ENCODE results near the gene MFNG.

MFNG gene

DNA sequence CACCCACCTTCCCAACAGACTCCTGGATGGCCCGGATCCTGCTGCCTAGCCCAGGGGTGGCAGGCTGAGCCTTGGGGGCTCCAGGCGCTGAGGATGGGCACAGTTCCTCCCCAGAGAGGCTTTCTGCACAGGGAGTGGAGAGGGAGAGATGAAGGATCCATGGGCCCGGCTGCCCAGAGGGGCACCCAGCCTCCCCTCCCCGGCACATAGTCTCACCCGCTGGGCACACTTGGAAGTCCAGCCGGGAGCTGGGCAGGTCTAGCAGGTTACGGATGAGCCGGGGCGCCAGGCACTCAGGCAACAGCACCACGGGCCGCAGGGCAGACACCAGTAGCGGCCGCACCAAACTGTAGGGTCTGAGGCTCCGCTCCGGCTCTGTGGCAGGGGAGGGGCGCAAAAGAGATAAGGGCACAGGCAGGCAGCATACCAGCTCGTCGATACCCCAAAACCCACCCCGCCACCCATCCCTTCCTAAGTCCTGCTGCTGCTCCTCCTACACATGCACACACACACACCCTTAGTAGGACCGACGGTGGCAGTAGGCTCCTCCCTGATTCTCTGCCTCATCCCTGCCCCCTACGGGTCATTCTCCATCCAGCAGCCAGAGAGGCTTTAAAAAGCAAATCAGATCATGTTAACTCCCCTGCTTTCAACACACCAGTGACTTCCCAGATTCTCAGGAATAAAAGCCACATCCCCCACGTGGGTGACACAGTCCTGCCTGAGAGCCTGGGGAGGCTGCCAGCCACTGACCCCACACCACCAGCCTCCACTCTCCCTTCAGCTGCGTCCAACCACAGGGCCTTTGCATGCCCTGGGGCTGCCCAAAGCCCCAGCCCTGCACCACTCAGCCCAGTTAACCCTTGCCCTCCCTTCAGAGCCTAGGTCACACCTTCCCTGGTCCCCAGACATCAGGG, 6.5 kb upstream of the MFNG start:
- DNase-seq, result peak; percentile 62

DNA sequence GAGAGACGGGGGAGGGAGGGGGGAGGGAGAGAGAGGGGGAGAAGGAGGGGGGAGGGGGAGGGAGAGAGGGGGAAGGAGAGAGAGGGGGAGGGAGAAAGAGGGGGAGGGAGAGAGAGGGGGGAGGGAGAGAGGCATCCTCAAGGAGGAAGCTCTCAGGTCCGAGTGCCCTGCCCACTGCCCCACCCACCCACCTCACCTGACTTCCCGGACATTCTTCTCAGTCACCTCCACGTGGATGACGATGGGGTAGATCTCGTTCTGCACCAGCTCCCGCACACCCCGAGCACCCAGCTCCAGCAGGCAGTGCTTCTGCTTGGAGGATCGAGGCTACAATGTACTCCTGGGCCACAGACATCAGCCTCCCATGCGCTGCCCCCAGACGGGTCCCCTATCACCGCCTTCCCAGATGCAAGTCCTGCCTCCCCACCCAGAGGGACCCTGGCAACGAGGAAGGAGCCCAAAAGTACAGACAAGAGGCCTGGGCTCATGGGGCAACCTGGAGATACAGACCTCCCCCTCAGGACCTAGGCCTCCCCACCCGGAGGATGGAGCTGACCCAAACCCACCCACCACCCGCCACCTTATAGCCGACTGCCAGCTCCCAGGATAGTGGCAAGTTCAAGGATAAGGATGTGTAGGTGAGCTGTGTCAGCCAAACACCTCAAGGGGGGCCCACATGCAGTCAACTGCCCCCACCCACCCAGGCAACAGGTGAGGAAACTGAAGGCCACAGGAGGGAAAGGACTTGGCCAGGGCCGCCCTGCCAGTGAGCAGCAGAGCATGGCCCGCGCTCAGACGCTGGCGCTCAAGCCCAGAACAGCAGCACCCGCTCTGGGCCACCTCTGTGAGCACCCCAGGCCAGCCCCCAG, 5.6 kb upstream of the MFNG start:
- no peak for DNase-seq

DNA sequence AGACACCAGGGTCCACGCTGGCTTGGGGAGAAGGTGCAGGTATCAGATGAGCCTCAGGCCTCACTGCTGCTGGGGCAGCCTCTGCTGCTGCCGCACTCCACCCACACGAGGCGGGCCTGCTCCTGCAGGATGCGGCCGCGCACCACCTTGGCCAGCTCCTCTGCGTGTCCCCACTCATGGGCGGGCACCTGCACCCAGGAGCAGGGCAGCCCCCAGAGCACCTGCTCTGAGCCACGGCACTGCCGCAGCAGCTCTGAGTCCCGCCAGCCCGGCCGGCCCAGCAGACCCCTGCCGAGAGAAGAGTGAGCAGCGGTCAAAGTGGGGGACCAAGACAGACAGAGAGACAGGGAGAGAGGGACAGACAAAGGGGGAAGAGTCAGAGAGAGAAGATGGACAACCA, 4.9 kb upstream of the MFNG start:
- no peak for DNase-seq

DNA sequence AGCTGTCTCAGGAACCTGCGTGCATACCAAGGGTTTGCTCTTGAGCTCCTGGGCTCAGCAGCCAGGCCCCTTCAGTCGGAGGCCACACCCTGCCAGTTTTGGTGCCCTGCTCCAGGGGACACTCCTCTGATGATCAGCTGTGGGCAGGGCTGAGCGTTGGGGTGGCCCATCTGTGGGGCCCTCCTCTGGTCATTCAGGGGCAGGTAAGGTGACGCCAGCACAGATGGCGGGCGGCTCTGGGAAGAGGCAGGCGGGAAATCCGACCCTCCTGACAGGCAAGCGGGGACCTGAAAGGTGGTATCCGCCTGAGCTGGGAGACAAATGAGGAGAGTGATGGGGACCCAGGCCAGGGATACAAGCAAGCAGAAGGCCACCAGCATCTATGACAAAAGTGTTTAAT, 3.8 kb upstream of the MFNG start:
- no peak for DNase-seq

DNA sequence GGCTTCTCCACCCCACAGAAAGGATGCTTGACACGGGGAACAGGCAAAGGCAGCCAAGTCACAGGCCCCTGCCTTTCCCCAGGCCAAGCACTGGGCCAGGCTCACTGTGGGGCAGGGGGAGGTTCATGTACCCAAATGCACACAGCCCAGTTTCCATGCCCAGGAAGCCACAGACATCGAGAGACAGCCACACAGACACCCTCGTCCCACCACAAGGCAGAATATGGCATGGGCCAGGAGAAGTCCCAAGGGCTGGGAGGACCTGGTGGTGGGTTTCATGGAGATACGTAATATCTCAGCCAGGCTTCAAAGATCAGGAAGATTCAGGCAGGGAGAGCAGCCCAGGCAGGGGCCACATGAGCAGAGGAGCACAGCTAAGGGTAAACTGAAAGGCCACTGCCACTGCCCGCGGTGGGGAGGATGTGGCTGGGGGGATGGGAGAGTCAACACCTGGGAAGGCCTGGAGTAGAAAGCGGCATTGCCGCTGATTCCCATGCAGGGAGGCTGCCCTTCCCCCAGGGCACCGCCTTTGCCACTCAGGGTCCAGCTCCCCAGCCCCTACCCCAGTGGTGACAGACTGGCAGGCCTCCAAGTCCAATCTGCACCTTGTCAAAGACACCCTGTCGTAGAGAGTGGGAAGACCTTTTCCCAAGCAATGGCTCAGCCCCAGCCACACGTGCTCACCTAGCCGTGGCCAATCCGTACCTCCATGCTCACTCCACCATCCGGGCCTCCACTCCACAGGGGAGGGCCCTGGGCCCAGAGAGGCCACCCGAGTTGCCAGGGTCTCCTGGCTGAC, 2.4 kb upstream of the MFNG start:
- DNase-seq, result no peak

DNA sequence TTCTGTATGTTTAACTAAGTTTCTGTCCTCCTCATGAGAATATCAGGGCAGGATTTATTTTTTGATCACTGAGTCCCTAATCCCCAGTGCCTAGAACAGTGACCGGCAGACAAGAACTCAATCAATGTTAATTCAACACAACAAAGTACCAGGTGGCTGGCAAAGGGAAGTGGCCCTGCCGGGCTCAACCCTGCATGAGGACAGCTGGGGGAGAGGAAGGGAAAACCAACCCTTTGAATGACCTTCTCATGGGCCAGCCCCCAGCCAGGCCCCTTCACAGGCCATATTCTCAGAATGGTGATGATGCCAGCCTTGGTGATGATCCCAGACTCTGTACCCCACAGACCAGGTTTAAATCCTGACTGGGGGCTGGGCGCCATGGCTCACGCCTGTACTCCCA, 1.4 kb upstream of the MFNG start:
- DNase-seq, result no peak

DNA sequence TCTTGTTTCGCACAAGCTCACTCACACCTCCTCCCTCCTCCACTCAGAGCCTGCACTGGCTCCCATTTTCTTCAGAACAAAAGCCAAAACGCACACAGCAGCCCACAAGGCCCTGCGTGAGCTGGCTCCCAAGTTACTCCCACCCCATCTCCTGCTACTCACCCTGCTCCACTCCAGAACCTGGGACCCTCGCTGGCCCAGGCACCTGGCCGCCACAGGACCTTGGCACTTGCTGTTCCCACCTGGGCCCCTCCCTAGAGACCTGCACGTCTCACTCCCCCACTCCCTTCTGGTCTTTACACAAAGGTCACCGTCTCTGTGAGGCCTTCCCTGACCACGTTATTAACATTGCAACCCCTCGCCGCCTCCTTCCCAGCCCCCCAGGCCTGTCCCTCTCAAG, 945 bp upstream of the MFNG start:
- DNase-seq, result no peak

DNA sequence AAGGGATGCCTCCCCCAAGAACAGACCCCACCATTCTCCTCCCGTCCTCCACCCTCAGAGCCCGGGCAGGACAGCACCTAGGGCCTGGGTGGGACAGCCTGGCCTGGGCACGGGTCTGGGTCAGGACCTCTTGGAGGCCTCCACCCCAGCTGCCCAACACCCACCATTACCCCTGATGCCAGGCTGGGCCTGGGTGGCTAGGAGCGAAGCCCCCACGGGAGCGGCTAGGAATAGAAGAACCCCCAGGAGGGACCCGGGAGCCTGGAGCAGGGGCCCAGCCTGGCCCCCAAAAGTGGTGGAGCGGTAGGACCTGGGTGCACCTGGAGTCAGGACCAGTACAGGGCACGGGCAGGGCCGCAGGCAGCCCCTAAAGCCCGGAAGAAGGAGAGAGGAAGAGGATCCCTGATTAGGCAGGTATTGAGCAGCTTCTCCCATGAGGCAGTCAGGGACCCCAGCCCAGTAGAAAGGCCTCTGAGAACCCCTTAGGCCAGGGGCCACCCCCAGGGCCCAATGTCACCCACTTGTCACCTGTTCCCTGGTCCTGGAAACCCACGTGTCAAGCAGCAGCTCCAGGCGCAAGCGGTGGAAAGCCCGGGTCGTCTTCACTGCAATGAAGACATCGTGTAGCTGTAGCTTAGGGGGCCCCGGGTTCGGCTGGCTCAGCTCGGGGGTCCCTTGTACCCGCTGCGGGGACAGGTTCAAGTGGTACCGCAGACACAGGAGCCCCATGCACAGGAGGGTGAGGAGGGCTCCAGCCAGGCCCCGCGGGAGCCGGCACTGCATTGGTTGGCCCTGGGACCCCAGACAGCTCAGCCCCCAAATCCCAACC, 575 bp downstream of the MFNG start:
- DNase-seq, result no peak

DNA sequence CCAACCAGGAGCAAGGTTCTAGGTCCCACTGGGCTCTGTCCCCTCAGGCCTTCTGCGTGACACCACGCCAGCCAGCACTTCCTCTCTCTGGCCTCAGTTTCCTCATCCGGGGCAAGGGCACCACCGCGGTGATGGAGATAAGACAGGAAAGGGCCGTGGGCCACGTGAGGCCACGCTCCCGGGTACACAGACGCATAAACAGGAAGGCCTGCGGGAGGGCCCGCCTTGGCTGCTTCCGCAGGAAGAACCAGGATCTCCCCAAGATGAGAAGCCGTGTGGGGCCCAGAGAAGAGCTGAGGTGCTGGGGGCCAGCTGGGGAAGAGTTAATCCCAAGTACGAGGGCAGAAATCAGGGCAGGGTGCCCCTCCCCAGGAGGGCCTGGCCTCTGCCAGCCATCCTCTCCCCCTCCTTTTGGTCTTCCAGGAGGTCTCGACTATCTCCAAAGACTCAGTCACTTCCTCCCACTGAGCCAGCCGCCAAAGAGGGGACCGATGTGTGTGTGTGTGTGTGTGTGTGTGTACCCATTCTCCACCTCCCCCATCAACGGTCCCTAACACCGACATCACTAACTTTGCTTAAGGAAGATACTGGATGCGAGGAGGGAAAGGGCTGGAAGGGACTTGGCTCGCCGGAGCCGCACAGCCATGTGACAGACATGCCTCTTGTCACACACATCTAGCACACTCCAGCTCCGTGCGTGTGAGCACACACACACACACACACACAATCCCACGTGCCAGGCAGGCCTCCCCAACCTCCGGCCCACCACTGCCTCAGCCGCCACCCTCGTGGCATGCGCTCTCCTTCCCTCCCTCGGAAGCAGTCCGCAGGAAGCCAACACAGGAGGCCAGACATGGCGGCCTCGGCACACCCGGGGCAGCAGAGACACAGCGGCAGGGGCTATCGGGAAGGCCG, 1.4 kb downstream of the MFNG start:
- DNase-seq, result peak; percentile 80

DNA sequence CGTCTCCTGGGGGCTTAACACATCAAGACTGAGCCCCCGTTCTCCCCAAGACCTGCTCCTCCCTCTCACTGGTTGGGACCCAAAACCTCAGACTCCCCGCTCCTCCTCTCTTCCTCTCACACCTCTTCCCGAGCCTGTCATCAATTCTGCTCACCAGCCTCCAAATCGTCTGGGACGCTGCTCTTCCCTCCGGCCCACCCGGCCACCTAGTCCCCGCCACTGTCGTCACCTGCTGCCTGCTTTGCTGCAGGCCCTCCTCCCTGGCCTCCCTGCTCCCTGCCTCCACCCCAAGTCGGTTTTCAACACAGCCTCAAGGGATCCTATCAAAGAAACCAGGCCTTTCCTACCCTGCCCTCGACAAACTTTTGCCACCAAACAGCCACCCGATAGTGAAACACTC, 3.1 kb downstream of the MFNG start:
- no peak for DNase-seq

DNA sequence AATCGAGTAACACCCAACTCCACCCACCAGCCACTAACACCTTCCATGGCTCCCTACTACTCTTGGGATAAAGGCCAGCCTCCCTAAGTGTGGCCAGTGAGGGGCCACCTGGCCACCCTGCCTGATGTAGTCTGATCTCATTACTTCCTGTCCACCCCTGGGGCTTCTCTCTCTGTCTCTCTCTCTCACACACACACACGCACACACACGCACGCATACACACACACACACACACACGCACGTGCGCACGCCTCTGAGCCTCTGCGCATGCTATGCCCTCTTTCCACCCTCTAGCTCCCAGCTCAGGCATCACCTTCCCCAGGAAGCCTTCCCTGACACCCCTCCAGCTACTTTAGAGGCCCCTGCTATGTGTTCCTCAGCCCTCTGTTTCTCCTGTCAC, 3.9 kb downstream of the MFNG start:
- no peak for DNase-seq

DNA sequence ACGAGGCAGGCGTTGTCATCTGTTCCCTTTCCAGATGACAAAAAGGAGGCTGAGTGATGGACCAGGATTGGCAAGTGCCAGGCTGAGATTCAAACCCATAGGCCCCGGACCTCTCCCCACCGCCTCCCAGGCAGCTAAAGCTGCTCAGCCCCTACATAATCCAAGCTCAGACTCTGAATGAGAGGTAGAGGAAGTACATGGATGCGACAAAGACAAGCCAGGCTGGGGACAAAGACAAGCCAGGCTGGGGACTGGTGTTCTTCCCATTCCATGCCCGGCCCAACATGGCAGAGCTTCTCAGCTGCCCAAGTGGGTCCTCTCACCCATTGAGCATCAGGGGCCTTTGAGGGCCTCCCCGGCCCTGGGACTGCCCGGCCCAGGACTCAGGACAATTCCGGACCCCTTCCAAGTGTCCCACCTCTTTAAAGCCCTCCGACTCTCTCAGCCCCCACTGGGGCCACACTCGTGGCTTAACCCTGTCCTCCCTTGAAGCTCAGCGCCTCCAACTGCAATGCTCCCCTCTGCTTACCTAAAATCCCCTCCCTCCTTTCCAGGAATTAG, 4.8 kb downstream of the MFNG start:
- no peak for DNase-seq

DNA sequence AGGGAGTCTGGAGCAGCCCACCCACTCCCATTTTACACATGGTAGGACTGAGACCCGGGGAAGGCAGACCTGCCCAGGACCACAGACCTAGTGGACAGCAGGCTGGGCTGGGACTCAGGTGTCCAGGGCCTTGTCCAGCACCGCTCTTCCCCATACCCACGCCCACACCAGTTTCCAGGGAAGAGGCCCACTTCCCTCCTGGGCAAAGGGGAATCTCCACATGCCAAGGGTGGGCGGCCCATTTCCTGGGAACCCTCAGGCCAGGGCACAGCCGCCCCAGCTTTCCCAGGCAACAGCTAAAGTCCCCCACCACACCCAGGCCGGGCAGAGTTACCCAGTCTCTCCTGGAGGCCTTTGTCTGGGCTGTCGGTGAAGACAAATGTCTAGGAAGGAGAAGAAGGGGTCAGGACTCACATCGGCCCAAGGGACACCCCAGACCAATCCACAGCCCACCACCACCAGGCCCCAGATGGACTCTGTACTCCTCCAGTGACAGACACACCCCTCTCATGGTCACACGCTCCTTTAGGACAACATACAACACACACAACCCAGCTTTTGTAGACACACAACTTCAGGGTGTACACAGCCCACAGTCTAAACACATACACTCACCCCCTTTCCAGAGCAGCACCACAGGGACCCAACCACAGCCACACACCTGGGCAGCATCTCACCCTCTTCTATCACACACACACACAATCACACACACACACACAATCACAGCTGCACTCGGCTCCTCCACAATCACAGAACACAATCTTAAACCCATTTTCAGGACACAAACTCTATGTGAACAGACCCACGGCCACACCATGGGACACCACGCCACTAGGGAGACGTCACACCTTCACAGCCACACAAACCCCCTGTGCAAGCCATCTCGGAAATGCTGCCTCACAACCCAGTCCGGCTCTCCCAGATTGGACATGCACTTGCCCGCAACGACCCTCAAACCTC, 5.5 kb downstream of the MFNG start:
- DNase-seq, result no peak

DNA sequence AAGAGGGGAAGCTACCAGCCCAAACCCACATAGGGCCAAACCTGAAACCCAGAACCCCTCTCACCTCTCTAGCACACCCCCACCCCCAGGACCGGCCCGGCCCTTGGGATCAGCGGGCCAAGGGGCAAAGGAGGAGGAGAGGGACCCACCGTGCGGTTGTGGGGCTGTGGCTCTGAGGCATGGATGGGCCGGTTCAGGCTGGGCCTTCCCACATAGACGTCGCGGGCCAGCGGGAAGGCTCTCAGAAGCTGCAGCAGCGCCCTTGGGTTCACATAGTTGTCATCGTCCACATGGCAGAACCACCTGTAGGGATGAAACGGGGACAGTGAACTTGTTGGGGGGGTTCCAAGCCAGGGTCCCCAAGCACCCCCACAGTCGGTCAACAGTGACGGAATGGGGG, 7.0 kb downstream of the MFNG start:
- DNase-seq, result no peak

DNA sequence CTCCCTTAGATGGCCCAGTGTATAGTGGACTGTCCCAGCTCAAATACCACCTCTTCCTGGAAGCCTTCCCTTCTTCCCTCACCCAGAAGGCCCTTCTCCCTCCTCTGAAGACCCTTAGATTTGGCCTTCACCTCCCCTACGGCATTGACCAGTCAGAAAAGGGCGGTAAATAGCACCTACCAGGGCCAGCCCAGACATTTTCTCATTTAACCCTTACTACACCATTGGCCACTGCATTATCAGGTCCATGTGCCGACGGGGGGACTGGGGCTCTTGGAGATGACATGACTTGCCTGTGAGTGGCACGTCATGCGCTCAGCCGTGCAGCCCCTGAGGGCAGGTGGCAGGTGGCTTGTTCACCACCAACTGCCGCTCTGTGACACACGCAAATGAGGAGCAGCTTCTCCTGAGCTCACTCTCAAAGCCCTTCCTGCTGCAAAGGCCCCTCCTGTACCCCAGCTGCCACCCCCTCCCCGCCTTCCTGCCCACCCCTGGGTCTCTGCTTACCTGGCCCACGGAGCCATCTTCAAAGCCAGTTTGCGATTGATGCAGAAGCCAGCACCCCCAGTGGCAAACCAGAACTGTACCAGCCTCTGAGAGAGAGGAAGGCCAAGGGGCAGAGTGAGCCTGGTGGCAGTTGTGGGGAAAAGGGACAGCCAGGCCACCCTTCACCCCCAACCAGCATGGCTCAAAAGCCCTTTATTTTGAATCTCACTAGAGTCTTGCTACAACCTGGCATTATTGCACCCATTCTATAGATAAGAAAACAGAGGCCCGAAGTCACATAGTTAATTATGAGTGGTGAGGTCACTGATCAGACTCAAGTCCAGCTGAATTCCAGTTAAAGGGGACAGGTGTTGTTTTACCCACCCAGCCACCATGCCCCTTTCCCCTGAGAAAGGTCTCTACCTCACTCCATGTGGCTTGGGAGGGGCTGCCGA, 9.5 kb downstream of the MFNG start:
- no peak for DNase-seq

DNA sequence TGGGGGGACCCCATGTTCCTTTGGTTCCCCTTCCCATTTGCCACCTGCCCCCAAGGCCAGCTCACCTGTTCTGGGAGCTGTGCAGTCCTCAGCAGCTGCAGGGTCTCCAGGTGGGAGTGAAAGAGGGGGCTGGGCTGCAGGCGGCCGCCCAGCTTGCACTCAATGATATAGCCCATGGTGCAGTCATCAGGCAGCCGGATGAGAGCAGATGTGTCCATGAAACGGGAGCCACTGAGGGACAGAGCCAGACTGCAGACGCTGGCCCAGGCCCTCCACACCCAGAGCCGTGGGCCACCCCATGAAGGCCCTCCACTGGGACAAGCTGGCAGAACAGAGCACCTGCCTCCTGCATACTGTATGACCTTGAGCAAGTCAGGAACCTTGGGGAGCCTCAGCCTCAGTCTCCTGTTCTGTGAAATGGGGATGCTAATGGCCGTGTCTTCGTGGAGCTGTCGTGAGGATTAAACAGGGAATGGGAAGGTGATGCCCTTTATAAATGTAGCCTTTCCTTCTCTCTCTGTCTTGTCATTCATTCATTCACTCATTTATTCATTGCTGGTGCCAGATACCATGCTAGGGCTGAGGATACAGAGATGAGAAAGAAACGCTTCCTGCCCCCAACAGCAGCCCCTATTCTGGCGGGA, 11.6 kb downstream of the MFNG start:
- DNase-seq, result no peak

DNA sequence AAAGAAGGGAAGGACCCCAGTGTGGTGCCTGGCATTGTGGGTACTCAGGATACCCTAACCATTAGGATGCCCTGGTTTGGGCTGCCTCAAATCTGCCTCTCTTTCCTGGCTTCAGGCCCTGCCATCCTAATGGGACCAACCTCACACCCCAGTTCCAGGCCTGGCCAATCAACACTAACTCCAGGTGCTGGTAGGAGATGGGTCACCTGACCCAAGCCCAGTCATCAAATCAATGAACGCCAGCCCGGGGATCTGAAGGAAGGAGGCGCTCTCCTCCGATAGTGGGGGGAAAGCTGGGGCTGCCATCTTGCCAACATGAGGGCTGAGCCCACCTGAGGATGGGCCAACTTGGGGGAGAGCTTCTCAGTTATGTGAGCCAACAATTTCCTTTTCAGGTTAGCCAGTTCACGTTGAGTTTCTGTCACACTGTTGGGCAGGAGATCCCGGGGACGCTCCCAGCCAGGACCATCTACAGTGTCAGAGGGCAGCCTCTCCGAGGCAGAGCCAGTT, 12.7 kb downstream of the MFNG start:
- no peak for DNase-seq

All from CD4-positive, alpha-beta T cell treated with Interferon gamma for 1 hour (primary cell).